BLaER1 treated with 17β-estradiol and CSF1 and Interleukin-3, amounts not matched to agents 10 nM and 100 nM (cell line): Measurements from ENCODE around the gene PLA2R1.

Experiments used
- H3K27ac ChIP-seq, 11 experiments: shearing (Covaris generic); formaldehyde crosslinking; 2 replicates each; pipeline ENCODE4 v1.8.1; 2022
- H3K27me3 ChIP-seq, 11 experiments: shearing (Covaris generic); formaldehyde crosslinking; 2 replicates each; pipeline ENCODE4 v1.8.1; 2022
- H3K36me3 ChIP-seq, 11 experiments: shearing (Covaris generic); formaldehyde crosslinking; 2 replicates each; pipeline ENCODE4 v1.8.1; 2022
- H3K4me1 ChIP-seq, 10 experiments: shearing (Covaris generic); formaldehyde crosslinking; 2 replicates each; pipeline ENCODE4 v1.8.1; 2022
- H3K4me2 ChIP-seq, 11 experiments: shearing (Covaris generic); formaldehyde crosslinking; 2 replicates each; pipeline ENCODE4 v1.8.1; 2022
- H3K4me3 ChIP-seq, 10 experiments: shearing (Covaris generic); formaldehyde crosslinking; 2 replicates each; pipeline ENCODE4 v1.8.1; 2022
- H3K9ac ChIP-seq, 11 experiments: shearing (Covaris generic); formaldehyde crosslinking; 2 replicates each; pipeline ENCODE4 v1.8.1; 2022
- H3K9me3 ChIP-seq, 11 experiments: shearing (Covaris generic); formaldehyde crosslinking; replicated peaks in 1 of 11; 2 replicates each; pipeline ENCODE4 v1.8.1; 2022
- H4K20me1 ChIP-seq, 11 experiments: shearing (Covaris generic); formaldehyde crosslinking; 2 replicates each; pipeline ENCODE4 v1.8.1; 2022
- Cebpa-rat ChIP-seq, 11 experiments: shearing (Covaris generic); IDR thresholded peaks; 2 replicates each; pipeline ENCODE4 v1.8.1; 2022

The PLA2R1 gene

GRCh38 chr2:160062292-160063005 is at the start of gene PLA2R1:
TSS of gene PLA2R1 (minus strand) at chr2:160062615. CDS start at chr2:160062403, 212 bp downstream.
- no peak within 1 kb of the TSS for H3K9ac ChIP-seq
- no peak within 1 kb of the TSS for H3K4me3 ChIP-seq
- no peaks in the 10 kb centered on the region for H3K36me3 ChIP-seq

DNA sequence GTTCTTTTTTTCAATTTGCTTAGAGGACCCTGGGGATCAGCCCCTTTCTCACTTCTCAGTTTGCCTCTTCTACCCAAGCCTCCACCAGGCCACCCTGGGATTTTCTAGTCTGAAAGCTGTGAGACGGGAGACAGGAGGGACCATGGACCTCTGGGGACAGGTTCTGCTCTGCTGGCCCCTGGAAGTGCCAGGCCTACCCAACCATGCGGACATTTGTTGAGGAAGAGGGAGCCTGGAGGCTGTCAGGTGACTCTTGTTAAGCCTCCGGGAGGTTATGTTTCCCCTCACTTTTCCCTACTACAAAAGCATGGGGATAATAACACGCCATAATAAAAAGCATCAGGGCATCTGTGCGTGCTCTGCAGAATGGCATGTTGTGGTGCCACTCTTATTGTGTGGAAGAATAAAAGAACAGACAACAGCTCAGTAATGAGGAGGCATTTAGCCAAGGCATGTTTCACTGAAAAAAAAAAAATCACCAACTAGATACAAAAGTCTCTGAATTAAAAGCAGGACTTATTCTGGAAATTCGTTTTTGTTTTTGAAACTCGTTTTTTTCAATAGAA is 48.3 kb upstream of the PLA2R1 start:
- Histone ChIP-seq H3K4me2 (peak overlapping the region in 5 of 11 experiments; percentile 20 to 49 (median 33); a peak in 8 of 22 replicates), H4K20me1 (no peaks in the 10 kb centered on the region), H3K27ac (no peak overlapping the region), H3K36me3 (no peaks in the 10 kb centered on the region), H3K27me3 (no peaks in the 10 kb centered on the region), H3K4me3 (no peak overlapping the region), H3K9me3 (no peaks in the 10 kb centered on the region; a peak in 1 of 22 replicates), H3K4me1 (peaks cover 11 to 26% (median 17%) of the 10 kb centered on the region in 10 experiments; a peak in 18 of 20 replicates), H3K9ac (no peak overlapping the region)
- no peak for TF ChIP-seq Cebpa-rat (IDR thresholded peaks at IDR 0.05)

More at GRCh38 chr2:160062292-160063005, at the start of gene PLA2R1:
- Histone ChIP-seq H3K27ac (no peak within 1 kb of the TSS), H3K4me2 (no peak within 1 kb of the TSS), H3K4me1 (no peaks in the 10 kb centered on the region), H3K27me3 (no peaks in the 10 kb centered on the region), H3K9me3 (peaks cover 22 to 34% (median 30%) of the 10 kb centered on the region in 11 experiments), H4K20me1 (no peaks in the 10 kb centered on the region)
- no peak for TF ChIP-seq Cebpa-rat (IDR thresholded peaks at IDR 0.05)

DNA sequence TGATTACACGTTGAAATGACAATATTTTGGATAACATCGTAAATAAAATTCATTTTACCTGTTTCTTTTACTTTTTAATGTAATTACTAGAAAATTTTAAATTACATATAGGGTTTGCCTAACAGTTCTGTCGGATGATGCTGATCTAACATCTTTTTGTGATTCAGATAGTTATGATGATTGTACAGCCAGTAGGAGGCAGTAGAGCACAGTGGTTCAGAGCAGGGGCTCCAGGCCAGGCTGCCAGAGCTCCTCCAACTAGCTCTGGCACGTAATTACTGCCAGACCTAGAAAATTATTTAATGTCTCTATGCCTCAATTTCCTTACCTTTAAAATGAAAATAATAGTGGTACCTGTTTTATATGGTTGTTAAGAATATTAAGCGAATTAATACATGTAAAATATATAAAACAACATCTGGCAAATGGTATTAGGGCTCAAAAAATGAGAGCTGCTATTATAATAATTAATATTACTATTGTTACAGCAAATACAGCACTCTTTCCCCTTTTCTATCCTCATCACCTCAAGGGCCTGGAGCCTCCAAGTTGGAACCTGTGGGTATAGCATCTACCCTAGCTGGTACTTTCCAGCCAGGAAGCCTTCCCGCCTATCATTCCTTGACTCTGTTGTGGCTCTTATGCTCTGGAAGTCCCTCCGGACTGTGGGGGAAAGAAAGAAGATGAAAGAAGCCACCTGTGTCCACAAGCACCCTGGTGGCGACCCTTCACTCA is 47.7 kb upstream of the PLA2R1 start:
- TF ChIP-seq Cebpa-rat (IDR thresholded peaks at IDR 0.05), result no peak
- Histone ChIP-seq H3K27me3 (no peaks in the 10 kb centered on the region), H3K4me1 (peaks cover 11 to 26% (median 17%) of the 10 kb centered on the region in 10 experiments; a peak in 18 of 20 replicates), H3K4me3 (no peak overlapping the region), H3K4me2 (peak overlapping the region in 5 of 11 experiments; percentile 20 to 49 (median 33); a peak in 8 of 22 replicates), H4K20me1 (no peaks in the 10 kb centered on the region), H3K9ac (no peak overlapping the region), H3K36me3 (no peaks in the 10 kb centered on the region), H3K9me3 (no peaks in the 10 kb centered on the region; a peak in 1 of 22 replicates), H3K27ac (no peak overlapping the region)

- Histone ChIP-seq H3K4me1 (peaks cover 11 to 30% (median 18%) of the 10 kb centered on the region in 10 experiments; a peak in 18 of 20 replicates), H3K9ac (no peak overlapping the region), H3K36me3 (no peaks in the 10 kb centered on the region), H3K9me3 (no peaks in the 10 kb centered on the region; a peak in 1 of 22 replicates), H3K4me2 (no peak overlapping the region), H3K4me3 (no peak overlapping the region), H3K27ac (no peak overlapping the region), H4K20me1 (no peaks in the 10 kb centered on the region), H3K27me3 (no peaks in the 10 kb centered on the region)
- no peak for TF ChIP-seq Cebpa-rat (IDR thresholded peaks at IDR 0.05)
These were observed 46.8 kb upstream of the PLA2R1 start for GRCh38 chr2:160109243-160109642.

- H3K27me3 ChIP-seq, result no peaks in the 10 kb centered on the region
- no peak overlapping the region for H3K9ac ChIP-seq
- H3K4me1 ChIP-seq, result peaks cover 11 to 32% (median 20%) of the 10 kb centered on the region in 10 experiments; a peak in 18 of 20 replicates
- no peaks in the 10 kb centered on the region for H3K36me3 ChIP-seq
- no peaks in the 10 kb centered on the region for H3K9me3 ChIP-seq
- no peaks in the 10 kb centered on the region for H4K20me1 ChIP-seq
- no peak for TF ChIP-seq Cebpa-rat (IDR thresholded peaks at IDR 0.05)
- H3K4me3 ChIP-seq, result no peak overlapping the region
- H3K27ac ChIP-seq, result no peak overlapping the region
- peak overlapping the region in 3 of 11 experiments; percentile 40 to 53 (median 50); a peak in 1 of 22 replicates for H3K4me2 ChIP-seq
These were observed 46.2 kb upstream of the PLA2R1 start for GRCh38 chr2:160108646-160109045.

DNA sequence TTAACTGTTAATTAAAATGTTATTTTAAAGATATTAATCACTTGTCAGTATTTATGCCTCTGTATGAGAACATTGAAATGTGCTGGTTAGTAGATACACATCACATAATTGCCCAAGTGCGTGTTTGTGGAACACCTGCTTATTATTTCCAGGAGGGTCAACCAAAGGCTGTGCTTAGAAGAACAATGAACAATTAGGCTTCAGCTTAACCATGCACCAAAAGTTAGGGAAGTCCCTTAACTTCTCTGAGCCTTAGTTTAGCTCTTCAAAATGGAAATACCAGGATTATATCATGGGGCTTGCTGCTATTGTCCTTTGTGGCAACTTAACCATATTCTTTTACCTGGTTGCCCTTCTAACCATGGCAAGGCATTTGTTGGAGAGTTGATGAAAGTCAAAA is 43.0 kb upstream of the PLA2R1 start:
- Histone ChIP-seq H3K4me3 (no peak overlapping the region), H3K4me1 (peaks cover 11 to 27% (median 16%) of the 10 kb centered on the region in 10 experiments; a peak in 18 of 20 replicates), H3K27me3 (no peaks in the 10 kb centered on the region), H3K36me3 (no peaks in the 10 kb centered on the region), H3K27ac (no peak overlapping the region), H3K4me2 (no peak overlapping the region), H3K9ac (no peak overlapping the region), H3K9me3 (no peaks in the 10 kb centered on the region), H4K20me1 (no peaks in the 10 kb centered on the region)
- TF ChIP-seq Cebpa-rat (IDR thresholded peaks at IDR 0.05), result no peak

GRCh38 chr2:160104115-160104514 is 41.7 kb upstream of the PLA2R1 start:
- Histone ChIP-seq H4K20me1 (no peaks in the 10 kb centered on the region), H3K36me3 (no peaks in the 10 kb centered on the region), H3K4me1 (peaks cover 10 to 25% (median 14%) of the 10 kb centered on the region in 10 experiments; a peak in 18 of 20 replicates), H3K4me3 (no peak overlapping the region), H3K9ac (no peak overlapping the region), H3K27me3 (no peaks in the 10 kb centered on the region), H3K9me3 (0 out of 22 replicates have a peak, but pooled peaks cover 0 to 3% (median 0%) of the 10 kb centered on the region in 11 experiments), H3K27ac (no peak overlapping the region), H3K4me2 (peak overlapping the region in 5 of 11 experiments; percentile 2 to 40 (median 15); a peak in 5 of 22 replicates)
- TF ChIP-seq Cebpa-rat (IDR thresholded peaks at IDR 0.05), result no peak

DNA sequence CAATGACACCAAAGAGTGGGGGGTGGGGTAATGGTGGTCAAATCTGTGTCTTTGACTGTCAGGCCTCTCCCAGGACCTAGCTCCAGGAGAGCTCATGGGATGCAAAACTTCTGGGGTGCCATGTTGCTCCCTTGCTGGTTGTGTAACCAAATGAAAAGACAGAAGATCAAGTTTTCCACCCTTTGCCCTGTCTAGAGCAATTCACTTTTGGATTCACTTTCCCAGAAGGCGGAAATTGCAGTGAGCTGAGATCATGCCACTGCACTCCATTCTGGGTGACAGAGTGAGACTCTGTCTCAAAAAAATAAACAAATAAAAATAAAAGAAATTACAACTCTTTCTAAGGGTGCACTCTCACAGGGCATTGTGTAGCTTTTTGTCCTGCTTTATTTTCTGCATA is 34.9 kb upstream of the PLA2R1 start:
- H3K27me3 ChIP-seq, result no peaks in the 10 kb centered on the region
- no peak overlapping the region for H3K4me3 ChIP-seq
- no peak overlapping the region for H3K27ac ChIP-seq
- H3K9me3 ChIP-seq, result peaks cover 19 to 43% (median 29%) of the 10 kb centered on the region in 11 experiments
- no peak overlapping the region for H3K4me2 ChIP-seq
- H3K4me1 ChIP-seq, result no peaks in the 10 kb centered on the region
- H3K36me3 ChIP-seq, result no peaks in the 10 kb centered on the region
- no peak overlapping the region for H3K9ac ChIP-seq
- TF ChIP-seq Cebpa-rat (IDR thresholded peaks at IDR 0.05), result no peak
- no peaks in the 10 kb centered on the region for H4K20me1 ChIP-seq

DNA sequence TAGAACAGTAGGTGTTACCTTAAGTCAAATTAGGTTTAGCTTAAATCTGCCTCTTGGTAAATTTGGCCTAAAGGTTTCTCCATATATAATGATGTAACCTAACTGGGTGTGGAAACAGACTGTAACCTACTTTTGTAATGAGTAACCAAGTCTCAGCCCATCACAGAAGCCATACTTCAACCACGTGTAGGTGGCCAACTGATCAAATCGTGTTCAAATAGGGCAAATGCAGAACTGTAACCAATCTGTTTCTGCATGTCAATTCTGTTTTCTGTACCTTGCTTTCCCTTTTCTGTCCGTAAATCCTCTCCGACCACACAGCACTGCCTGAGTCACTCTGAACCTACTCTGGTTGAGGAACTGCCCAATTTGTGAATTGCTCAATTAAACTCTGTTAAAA is 34.0 kb upstream of the PLA2R1 start:
- Histone ChIP-seq H3K9ac (no peak overlapping the region), H3K36me3 (no peaks in the 10 kb centered on the region), H3K27me3 (no peaks in the 10 kb centered on the region), H3K4me2 (no peak overlapping the region), H3K4me1 (no peaks in the 10 kb centered on the region), H3K9me3 (peaks cover 27 to 52% (median 38%) of the 10 kb centered on the region in 11 experiments), H3K4me3 (no peak overlapping the region), H3K27ac (no peak overlapping the region), H4K20me1 (no peaks in the 10 kb centered on the region)
- TF ChIP-seq Cebpa-rat (IDR thresholded peaks at IDR 0.05), result no peak
